HG02885 (cell line): Measurements from ENCODE around the gene FETUB.

Source experiments
- ATAC-seq: cut with Tn5 transposase; IDR thresholded peaks from one replicate; pipeline ENCODE4 v1.9.1; 2021; ENCODE audit warnings: mild to moderate bottlenecking; ENCODE audit not compliant: unreplicated experiment, poor library complexity

The FETUB gene

GRCh38 chr3:186639778-186640472 lies at the start of gene FETUB:
TSS of gene FETUB (plus strand) at chr3:186640399. CDS start at chr3:186640461, 62 bp downstream.
- ATAC-seq: no peak

DNA sequence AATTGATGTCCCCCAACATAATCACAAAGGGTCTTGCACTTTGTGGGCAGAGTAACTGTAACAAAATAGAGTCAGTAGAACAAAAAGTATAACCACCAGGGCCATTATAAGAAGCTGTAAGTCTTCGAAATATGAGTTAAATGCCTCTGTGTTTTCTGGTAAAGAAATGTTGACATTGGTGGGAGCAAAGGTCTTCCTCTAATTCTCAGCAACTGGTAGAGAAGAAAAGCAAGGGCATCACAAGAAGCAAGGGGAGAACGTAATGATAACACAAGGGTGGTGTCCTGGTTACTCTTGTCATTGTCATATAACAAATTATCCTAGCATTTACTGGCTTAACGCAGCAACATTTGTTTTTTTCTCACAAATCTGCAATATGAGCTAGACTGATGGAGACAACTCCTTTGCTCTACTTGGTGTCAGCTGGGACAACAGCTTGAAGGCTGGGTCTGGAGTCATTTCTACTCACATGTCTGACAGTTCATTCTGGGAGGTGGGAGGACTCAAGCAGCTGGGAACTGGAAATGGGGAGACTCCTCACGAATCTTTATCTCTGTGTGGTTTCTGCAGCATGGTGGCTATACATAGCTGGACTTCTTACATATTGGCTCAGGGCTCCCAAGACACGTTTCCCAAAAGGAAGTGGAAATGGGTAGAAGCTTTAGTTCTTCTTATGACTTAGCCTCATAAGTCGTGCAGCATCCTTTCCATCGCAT lies 49.5 kb upstream of the FETUB start:
- ATAC-seq: no peak

- no peak for ATAC-seq
These were observed 47.5 kb upstream of the FETUB start for GRCh38 chr3:186592682-186593081.

DNA sequence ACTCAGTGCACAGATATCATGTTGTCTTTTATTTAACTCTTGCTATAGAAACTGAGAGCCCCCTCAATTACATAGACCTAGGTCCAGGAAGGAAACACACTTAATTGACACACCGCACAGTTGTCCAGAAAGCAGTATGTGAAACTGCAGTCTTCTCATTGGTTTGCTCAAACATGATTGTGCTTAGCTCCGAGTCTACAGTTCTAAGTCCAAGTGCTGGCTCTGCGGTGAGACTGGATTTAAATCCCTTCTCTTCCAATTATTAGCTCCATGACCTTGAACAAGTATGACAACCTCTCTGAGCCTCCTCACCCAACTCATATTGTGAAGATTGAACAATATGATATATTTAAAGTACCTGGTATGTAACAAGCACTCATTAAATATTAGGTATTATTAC lies 46.3 kb upstream of the FETUB start:
- ATAC-seq: no peak

- ATAC-seq: no peak
These were observed 45.5 kb upstream of the FETUB start for GRCh38 chr3:186594591-186595113.

- ATAC-seq: no peak
These were observed 43.5 kb upstream of the FETUB start for GRCh38 chr3:186596568-186597287.

- ATAC-seq: no peak
These were observed 42.0 kb upstream of the FETUB start for GRCh38 chr3:186598108-186598784.

- ATAC-seq: no peak
These were observed 41.4 kb upstream of the FETUB start for GRCh38 chr3:186598794-186599141.

DNA sequence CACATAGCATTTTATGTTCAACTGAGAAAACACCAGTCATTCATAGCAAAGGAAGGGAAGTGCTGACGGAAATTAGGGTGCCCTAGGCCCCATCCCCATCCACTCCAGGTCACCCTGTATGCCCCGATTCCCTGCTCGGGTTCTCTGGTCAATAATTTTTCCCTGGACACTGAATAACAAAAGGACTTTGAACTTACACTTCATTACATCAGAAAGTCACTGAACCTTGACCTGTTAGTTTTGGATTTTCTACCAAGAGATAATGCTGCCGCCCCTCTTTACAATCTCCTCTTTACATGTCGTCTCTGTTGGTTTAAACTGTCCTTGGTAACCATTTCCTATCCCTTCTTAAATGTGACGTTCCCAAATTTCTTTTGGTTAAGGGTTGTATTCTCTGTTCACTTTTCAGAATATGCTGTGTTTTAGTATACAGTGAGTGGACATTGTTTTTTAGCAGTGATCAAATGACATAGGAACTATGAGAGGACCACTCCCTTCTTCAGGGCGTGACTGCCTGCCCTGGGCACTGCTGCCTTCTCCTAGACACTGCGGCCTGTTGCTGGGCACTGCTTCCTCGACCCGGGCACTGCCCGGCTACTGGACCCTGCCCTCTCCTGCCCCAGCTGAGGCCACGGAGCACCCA lies 40.9 kb upstream of the FETUB start:
- no peak for ATAC-seq

- ATAC-seq: no peak
These were observed 40.4 kb upstream of the FETUB start for GRCh38 chr3:186599785-186600166.

GRCh38 chr3:186600896-186601295 lies 39.3 kb upstream of the FETUB start:
- ATAC-seq: no peak

DNA sequence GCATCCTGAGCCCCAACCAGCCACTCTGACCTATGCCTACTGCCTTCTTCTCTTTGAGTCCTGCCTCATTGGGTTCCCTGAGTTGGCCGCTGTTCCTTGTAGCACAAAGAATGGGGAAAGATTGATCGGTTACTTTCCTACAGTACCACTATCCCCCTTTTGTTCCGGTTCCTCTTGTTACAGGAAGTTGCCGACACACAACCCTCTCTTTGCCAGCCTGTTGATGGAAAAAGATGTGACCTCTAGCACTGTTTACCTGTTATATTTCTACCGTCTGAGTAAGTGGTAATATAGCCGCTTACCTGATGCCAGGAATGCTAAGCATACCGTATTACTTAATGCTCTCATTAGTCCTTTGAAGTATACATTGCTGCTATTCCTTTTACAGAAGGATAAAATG lies 37.0 kb upstream of the FETUB start:
- no peak for ATAC-seq

DNA sequence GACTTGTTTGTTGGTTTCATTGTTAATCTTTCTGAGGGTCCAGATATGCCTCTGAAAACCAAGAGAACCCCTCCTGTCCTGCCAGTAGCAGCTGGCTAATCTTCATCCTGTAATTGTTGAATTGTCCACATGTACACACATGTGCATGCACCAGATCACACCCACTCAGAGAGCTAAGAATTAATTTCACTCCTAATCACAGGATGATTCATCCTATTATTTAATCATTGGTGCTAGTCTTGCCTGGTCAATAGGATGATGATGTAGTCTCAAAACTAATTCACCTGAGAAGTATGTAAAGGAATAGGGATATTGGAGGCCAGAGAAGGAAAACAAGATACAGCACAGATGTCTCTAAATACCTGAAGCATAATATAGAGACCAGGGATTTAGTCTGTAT lies 35.1 kb upstream of the FETUB start:
- ATAC-seq: no peak

DNA sequence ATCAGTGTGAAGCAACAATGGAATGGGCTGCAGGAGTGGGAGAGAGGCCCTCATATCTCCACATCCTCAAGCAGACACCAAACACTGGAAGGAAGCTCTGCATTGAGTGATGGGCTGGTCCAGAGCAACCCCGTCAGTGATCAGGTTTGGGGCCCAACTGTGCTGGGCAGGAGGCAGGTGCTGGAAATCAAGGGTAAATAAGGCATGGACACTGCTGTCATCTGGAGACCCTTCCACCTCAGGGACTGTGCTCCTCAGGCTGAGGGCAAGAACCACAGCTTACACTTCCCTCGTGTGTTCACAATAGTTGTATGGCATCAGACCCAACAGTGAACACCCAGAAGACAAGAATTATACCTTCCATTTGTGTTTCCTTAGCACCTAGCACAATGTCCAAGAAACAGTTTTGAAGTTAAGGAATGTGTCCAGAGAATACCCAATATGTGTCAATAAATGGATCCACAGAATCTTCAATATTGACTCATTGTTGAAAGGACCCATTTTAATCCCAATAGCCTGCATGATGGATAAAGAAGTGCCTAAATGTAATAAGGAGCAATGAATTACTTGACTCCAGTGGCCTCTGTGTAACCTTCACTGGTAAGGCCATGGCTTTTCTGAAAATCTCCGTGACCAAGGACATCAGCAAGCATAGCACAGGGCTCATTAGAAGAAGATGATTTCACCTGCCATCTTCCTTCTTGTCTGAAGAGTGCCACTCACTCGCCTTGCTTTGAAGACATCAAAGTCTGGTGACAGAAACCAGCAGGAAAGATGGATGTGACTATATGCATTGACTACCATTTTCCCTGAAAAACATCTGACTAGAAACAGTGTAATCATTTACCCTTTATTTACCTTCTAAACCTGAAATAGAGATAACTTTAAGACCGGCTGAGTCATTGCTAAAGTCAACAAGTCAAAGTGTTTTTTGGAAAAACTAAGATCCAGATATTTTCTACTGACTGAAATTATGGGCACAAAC lies 34.3 kb upstream of the FETUB start:
- ATAC-seq: no peak

DNA sequence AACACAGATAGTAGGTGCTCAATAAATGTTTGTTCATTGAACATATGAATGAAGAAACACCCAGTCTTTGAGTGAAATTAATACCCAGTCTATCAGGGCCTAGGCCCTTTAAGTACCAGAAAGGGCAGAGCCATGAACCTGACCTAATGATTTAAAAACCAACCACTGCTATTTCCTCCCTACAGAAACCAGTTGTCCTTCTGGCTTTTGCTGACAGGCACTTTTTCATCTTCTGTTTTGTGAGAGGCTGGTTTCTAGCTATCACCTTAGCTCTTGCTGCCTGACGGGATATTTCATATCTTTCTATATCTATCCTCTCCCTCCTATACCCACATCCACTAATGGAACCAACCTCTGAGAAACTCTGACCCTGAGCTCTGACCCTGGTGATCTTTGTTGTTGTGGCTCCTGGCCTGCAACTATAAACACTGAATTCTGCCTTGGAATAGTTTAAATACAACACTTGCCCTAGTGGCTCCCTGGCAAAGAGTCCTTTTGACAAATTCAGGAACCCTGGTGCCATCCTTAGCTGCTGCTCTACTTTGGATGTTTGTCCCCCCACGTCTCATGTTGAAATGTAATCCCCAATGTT lies 31.5 kb upstream of the FETUB start:
- ATAC-seq: no peak

DNA sequence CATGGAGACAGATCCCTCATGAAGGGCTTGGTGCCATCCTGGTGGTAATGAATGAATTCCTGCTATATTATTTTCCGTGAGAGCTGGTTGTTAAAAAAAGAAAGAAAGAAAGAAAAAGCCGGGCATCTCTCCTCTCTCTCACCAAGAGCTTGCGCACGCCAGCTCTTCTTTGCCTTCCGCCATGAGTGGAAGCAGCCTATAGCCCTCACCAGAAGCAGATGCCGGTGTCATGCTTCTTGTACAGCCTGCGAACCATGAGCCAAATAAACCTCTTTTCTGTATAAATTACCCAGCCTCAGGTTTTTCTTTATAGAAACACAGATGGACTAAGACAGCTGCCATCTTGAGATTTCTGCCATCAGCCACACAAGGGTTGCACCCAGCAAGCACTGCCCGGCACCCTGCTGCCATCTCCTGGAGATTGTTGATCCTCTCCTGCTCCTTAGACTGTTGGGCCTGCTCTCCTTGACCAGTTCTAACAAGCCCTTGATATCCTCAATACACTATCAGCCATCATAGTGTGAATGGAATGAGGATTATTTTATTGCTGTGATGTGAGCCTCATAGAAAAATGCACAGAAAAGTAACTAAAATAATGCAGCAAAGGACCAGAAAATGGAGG lies 30.8 kb upstream of the FETUB start:
- ATAC-seq: no peak

DNA sequence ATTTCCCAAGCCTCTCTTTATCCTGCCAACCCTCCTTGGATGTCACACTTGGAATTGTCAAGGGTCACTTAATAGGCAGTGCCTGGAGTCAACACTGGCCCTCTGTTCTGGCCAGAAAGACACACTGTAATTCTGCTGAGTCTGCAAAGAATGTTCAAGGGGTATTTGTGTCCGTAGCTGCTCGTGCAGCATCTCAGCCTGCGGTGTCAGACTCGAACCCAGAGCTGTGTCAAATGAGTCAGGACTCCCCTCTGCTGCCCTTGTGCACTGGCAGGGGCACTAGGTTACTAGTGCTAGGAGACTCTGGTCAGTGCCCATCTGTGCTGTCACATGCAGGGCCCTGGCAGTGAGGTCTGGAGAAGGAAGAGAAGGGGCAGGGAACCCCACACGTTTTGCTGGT lies 28.1 kb upstream of the FETUB start:
- ATAC-seq: no peak
